SK-N-SH treated with all-trans-retinoic acid at 6 μM for 48 hours (cell line): ENCODE measurements around the gene MSRB1.

Experiments
- ARNTL ChIP-seq: fragments of 450-650 bp; formaldehyde crosslinking; IDR thresholded peaks from 2 replicates; pipeline ENCODE4 v1.5.0; 2020; ENCODE audit warnings: low read depth, mild to moderate bottlenecking, moderate library complexity, borderline replicate concordance
- BACH2 ChIP-seq: fragments of 250-450 bp; sonication (Bioruptor Pico); IDR thresholded peaks from 2 replicates; pipeline ENCODE4 v1.9.0; 2021; ENCODE audit warnings: mild to moderate bottlenecking, borderline replicate concordance
- CSDC2 ChIP-seq: fragments of 250-450 bp; sonication (Bioruptor Pico); IDR thresholded peaks from 2 replicates; pipeline ENCODE4 v1.5.0; 2020; ENCODE audit warnings: mild to moderate bottlenecking, moderate library complexity
- OSR1 ChIP-seq: fragments of 250-450 bp; sonication (Bioruptor Pico); IDR thresholded peaks from 2 replicates; pipeline ENCODE4 v1.8.0; 2022; ENCODE audit warnings: moderate library complexity, mild to moderate bottlenecking, inconsistent platforms
- RARB ChIP-seq: fragments of 250-450 bp; sonication (Bioruptor Pico); IDR thresholded peaks from 2 replicates; pipeline ENCODE4 v1.8.0; 2021; ENCODE audit warnings: mild to moderate bottlenecking, moderate library complexity
- TOX ChIP-seq: fragments of 250-450 bp; sonication (Bioruptor Pico); IDR thresholded peaks from 2 replicates; pipeline ENCODE4 v1.8.0; 2021; ENCODE audit warnings: mild to moderate bottlenecking, moderate library complexity, borderline replicate concordance
- ZFP3 ChIP-seq: fragments of 250-450 bp; sonication (Bioruptor Pico); IDR thresholded peaks from 2 replicates; pipeline ENCODE4 v1.5.0; 2020; ENCODE audit warnings: mild to moderate bottlenecking, moderate library complexity
- ZFP30 ChIP-seq: fragments of 450-650 bp; formaldehyde crosslinking; IDR thresholded peaks from 2 replicates; pipeline ENCODE4 v1.5.0; 2022; ENCODE audit warnings: mild to moderate bottlenecking, moderate library complexity
- ZNF565 ChIP-seq: fragments of 450-650 bp; formaldehyde crosslinking; conservative IDR thresholded peaks from 2 replicates; pipeline ENCODE4 v1.5.0; 2020; ENCODE audit warnings: low read depth, mild to moderate bottlenecking, moderate library complexity
- ZNF70 ChIP-seq: fragments of 450-650 bp; formaldehyde crosslinking; IDR thresholded peaks from 2 replicates; pipeline ENCODE4 v1.5.0; 2020; ENCODE audit warnings: mild to moderate bottlenecking, moderate library complexity
- TF ChIP-seq, protein P1 (sequence below): fragments of 250-450 bp; sonication (Bioruptor Pico); IDR thresholded peaks from 2 replicates; pipeline ENCODE4 v1.8.0; 2020; ENCODE audit warnings: mild to moderate bottlenecking, moderate library complexity, borderline replicate concordance
- TF ChIP-seq, protein P2 (sequence below): fragments of 250-450 bp; sonication (Bioruptor Pico); IDR thresholded peaks from 2 replicates; pipeline ENCODE4 v1.5.1; 2020; ENCODE audit warnings: low read depth, mild to moderate bottlenecking, moderate library complexity
- TF ChIP-seq, protein P3 (sequence below): fragments of 250-450 bp; sonication (Bioruptor Pico); IDR thresholded peaks from 2 replicates; pipeline ENCODE4 v1.8.0; 2021; ENCODE audit warnings: low read depth, mild to moderate bottlenecking, moderate library complexity, borderline replicate concordance

DNA sequence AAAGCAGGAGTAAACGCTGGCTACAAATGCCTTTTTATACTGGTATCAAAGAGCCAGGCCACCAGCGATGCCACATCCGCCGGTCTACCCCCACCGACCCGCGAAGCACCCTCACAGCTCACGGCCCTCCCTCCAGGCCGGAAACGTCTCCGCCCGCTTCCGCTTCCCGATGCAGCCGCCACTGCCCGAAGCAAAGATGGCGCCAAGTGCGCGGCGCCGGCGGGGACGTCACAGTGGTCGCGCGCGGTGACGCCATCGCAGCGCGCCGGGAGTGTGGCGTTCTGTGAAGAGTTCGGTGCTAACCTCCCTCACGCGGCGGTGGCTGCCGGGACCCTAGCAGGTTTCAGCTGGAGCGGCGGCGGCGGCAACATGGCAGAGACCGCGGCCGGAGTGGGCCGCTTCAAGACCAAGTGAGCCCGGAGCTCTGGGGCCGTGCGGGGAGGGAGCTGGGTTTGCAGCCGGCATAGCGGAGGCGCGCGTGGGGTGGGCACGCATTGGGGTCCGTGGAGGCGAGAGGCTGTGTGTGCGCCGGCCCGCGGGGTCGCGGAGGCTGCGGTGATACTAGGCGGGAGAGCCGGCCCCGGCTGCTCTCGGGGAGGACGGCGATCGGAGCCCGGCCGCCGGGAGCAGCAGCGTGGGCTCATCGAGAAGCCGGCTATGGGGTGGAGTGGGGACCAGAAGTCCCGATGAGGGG, 28.9 kb upstream of the MSRB1 start, which contains the start of gene TBL3:
- TF ChIP-seq, protein P1, sequence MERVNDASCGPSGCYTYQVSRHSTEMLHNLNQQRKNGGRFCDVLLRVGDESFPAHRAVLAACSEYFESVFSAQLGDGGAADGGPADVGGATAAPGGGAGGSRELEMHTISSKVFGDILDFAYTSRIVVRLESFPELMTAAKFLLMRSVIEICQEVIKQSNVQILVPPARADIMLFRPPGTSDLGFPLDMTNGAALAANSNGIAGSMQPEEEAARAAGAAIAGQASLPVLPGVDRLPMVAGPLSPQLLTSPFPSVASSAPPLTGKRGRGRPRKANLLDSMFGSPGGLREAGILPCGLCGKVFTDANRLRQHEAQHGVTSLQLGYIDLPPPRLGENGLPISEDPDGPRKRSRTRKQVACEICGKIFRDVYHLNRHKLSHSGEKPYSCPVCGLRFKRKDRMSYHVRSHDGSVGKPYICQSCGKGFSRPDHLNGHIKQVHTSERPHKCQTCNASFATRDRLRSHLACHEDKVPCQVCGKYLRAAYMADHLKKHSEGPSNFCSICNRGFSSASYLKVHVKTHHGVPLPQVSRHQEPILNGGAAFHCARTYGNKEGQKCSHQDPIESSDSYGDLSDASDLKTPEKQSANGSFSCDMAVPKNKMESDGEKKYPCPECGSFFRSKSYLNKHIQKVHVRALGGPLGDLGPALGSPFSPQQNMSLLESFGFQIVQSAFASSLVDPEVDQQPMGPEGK (CRISPR knock-in tag) = no peak
- no peak for TF ChIP-seq ARNTL (CRISPR knock-in tag)
- TF ChIP-seq ZNF565 (CRISPR knock-in tag) = no peak
- no peak for TF ChIP-seq ZNF70 (CRISPR knock-in tag)
- no peak for TF ChIP-seq RARB (CRISPR knock-in tag)
- 0 out of 2 replicates have a peak, but pooled peaks have one; percentile 61 for TF ChIP-seq ZFP3 (CRISPR knock-in tag)
- no peak for TF ChIP-seq ZFP30 (CRISPR knock-in tag)
- TF ChIP-seq, protein P2, sequence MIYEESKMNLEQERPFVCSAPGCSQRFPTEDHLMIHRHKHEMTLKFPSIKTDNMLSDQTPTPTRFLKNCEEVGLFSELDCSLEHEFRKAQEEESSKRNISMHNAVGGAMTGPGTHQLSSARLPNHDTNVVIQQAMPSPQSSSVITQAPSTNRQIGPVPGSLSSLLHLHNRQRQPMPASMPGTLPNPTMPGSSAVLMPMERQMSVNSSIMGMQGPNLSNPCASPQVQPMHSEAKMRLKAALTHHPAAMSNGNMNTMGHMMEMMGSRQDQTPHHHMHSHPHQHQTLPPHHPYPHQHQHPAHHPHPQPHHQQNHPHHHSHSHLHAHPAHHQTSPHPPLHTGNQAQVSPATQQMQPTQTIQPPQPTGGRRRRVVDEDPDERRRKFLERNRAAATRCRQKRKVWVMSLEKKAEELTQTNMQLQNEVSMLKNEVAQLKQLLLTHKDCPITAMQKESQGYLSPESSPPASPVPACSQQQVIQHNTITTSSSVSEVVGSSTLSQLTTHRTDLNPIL = no peak
- TF ChIP-seq CSDC2 = no peak
- no peak for TF ChIP-seq BACH2 (CRISPR knock-in tag)
- no peak for TF ChIP-seq OSR1 (CRISPR knock-in tag)
- TF ChIP-seq TOX (CRISPR knock-in tag) = no peak
- TF ChIP-seq, protein P3, sequence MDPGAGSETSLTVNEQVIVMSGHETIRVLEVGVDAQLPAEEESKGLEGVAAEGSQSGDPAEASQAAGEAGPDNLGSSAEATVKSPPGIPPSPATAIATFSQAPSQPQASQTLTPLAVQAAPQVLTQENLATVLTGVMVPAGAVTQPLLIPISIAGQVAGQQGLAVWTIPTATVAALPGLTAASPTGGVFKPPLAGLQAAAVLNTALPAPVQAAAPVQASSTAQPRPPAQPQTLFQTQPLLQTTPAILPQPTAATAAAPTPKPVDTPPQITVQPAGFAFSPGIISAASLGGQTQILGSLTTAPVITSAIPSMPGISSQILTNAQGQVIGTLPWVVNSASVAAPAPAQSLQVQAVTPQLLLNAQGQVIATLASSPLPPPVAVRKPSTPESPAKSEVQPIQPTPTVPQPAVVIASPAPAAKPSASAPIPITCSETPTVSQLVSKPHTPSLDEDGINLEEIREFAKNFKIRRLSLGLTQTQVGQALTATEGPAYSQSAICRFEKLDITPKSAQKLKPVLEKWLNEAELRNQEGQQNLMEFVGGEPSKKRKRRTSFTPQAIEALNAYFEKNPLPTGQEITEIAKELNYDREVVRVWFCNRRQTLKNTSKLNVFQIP (CRISPR knock-in tag) = no peak
